WTC11 (cell line): ENCODE data around the gene LDLRAD2. TPM values are rescaled to one million over a fixed set of nuclear protein-coding genes. Genes with fewer than 3 reads are reported as not detected.

Experiments used
- ATAC-seq: fragments of 200-7000 bp; cut with Tn5 transposase; 2 replicates; pipeline ENCODE4 v1.10.0; 2021; ENCODE audit warnings: mild to moderate bottlenecking, moderate library complexity
- CTCF ChIA-PET: fragments of 300-600 bp; sonication (Branson Sonifier 250); formaldehyde crosslinking; loops from one replicate; lab custom pipeline; 2021; ENCODE audit warnings: antibody characterized with exemption; lab: Charles Lee
- POLR2A ChIA-PET: fragments of 350-600 bp; sonication (Branson Sonifier 250); formaldehyde crosslinking; loops from one replicate; lab custom pipeline; 2021; ENCODE audit warnings: antibody characterized with exemption; lab: Charles Lee
- DNase-seq: peaks from one replicate; pipeline ENCODE4 v3.0.0; 2021; ENCODE audit warnings: low spot score
- H3K27ac Mint-ChIP-seq: 2 replicates; pipeline ENCODE4 v1.8.0; 2021; ENCODE audit warnings: mixed read lengths
- H3K27me3 Mint-ChIP-seq: 2 replicates; pipeline ENCODE4 v1.8.0; 2021; ENCODE audit warnings: low read depth, mild to moderate bottlenecking, moderate library complexity, mixed read lengths
- H3K36me3 Mint-ChIP-seq: 2 replicates; pipeline ENCODE4 v1.8.0; 2021; ENCODE audit warnings: mixed read lengths
- H3K4me1 Mint-ChIP-seq: 2 replicates; pipeline ENCODE4 v1.8.0; 2022; ENCODE audit warnings: mixed read lengths
- H3K4me3 Mint-ChIP-seq: 2 replicates; pipeline ENCODE4 v1.8.0; 2021; ENCODE audit warnings: mild to moderate bottlenecking, moderate library complexity, mixed read lengths
- H3K9me3 Mint-ChIP-seq: 2 replicates; pipeline ENCODE4 v1.8.0; 2021; ENCODE audit warnings: mixed read lengths
- CDX4 ChIP-seq: fragments of 250-450 bp; sonication (Bioruptor Pico); IDR thresholded peaks from 2 replicates; pipeline ENCODE4 v1.9.0; 2021; ENCODE audit warnings: moderate library complexity, mild to moderate bottlenecking, inconsistent platforms, borderline replicate concordance
- CTCF ChIP-seq: fragments of 200-600 bp; IDR thresholded peaks from 2 replicates; pipeline ENCODE4 v1.8.0; 2022; ENCODE audit warnings: antibody characterized with exemption
- EMX1 ChIP-seq: fragments of 250-450 bp; sonication (Bioruptor Pico); IDR thresholded peaks from 2 replicates; pipeline ENCODE4 v1.8.0; 2021; ENCODE audit warnings: mild to moderate bottlenecking
- IRF2 ChIP-seq: sonication (generic); formaldehyde crosslinking; IDR thresholded peaks from 2 replicates; pipeline ENCODE4 v1.8.0; 2022; ENCODE audit warnings: low read depth, missing genetic modification reagents, borderline replicate concordance
- MYBL2 ChIP-seq: sonication (generic); formaldehyde crosslinking; IDR thresholded peaks from 2 replicates; pipeline ENCODE4 v1.8.1; 2023; ENCODE audit warnings: mild to moderate bottlenecking, moderate library complexity, missing genetic modification reagents
- NR1H2 ChIP-seq: sonication (generic); formaldehyde crosslinking; IDR thresholded peaks from 2 replicates; pipeline ENCODE4 v1.9.0; 2021; ENCODE audit warnings: mild to moderate bottlenecking, moderate library complexity, missing genetic modification reagents
- PRRX2 ChIP-seq: fragments of 250-450 bp; sonication (Bioruptor Pico); IDR thresholded peaks from 2 replicates; pipeline ENCODE4 v1.8.0; 2021; ENCODE audit warnings: mild to moderate bottlenecking
- SMAD4 ChIP-seq: sonication (generic); formaldehyde crosslinking; IDR thresholded peaks from 2 replicates; pipeline ENCODE4 v1.8.0; 2022; ENCODE audit warnings: mild to moderate bottlenecking, missing genetic modification reagents
- SOX15 ChIP-seq: fragments of 250-450 bp; sonication (Bioruptor Pico); IDR thresholded peaks from 2 replicates; pipeline ENCODE4 v1.9.0; 2021; ENCODE audit warnings: mild to moderate bottlenecking
- TCF7 ChIP-seq: sonication (generic); formaldehyde crosslinking; IDR thresholded peaks from 2 replicates; pipeline ENCODE4 v1.8.0; 2022; ENCODE audit warnings: mild to moderate bottlenecking, low read depth, missing genetic modification reagents, moderate library complexity
- TEAD4 ChIP-seq: sonication (generic); formaldehyde crosslinking; IDR thresholded peaks from 2 replicates; pipeline ENCODE4 v1.8.0; 2022; ENCODE audit warnings: mild to moderate bottlenecking, missing genetic modification reagents
- ZMAT4 ChIP-seq: fragments of 250-450 bp; sonication (Bioruptor Pico); IDR thresholded peaks from 2 replicates; pipeline ENCODE4 v1.9.0; 2021; ENCODE audit warnings: mild to moderate bottlenecking
- ZNF396 ChIP-seq: fragments of 250-450 bp; sonication (Bioruptor Pico); IDR thresholded peaks from 2 replicates; pipeline ENCODE4 v1.8.0; 2021; ENCODE audit warnings: mild to moderate bottlenecking, moderate library complexity, borderline replicate concordance
- total RNA-seq: library from RNA; stranded (reverse); gene quantifications from 3 replicates; pipeline ENCODE4 v1.2.3, GENCODE V29; 2021
- TF ChIP-seq, protein P1 (sequence below): sonication (generic); formaldehyde crosslinking; IDR thresholded peaks from 2 replicates; pipeline ENCODE4 v1.8.1; 2022; ENCODE audit warnings: mild to moderate bottlenecking, missing genetic modification reagents, moderate library complexity, borderline replicate concordance
- TF ChIP-seq, protein P2 (sequence below): sonication (generic); formaldehyde crosslinking; conservative IDR thresholded peaks from 2 replicates; pipeline ENCODE4 v1.8.1; 2023; ENCODE audit warnings: mild to moderate bottlenecking, low read depth, missing genetic modification reagents, moderate library complexity
- TF ChIP-seq, protein P3 (sequence below): fragments of 250-450 bp; sonication (Bioruptor Pico); IDR thresholded peaks from 2 replicates; pipeline ENCODE4 v2.1.2; 2022; ENCODE audit warnings: mild to moderate bottlenecking, moderate library complexity

The LDLRAD2 gene
- total RNA-seq, 1 experiment from 2014 or later, result 0.63 TPM

GRCh38 chr1:21843996-21844395 is 31.9 kb downstream of the LDLRAD2 start (continued):
- TF ChIP-seq ZNF396 (no peak), NR1H2 (no peak), IRF2 (CRISPR knock-in tag) (no peak), SMAD4 (CRISPR knock-in tag) (no peak), TCF7 (CRISPR knock-in tag) (no peak), EMX1 (CRISPR knock-in tag) (no peak), TEAD4 (CRISPR knock-in tag) (no peak)
- TF ChIP-seq, protein P1, sequence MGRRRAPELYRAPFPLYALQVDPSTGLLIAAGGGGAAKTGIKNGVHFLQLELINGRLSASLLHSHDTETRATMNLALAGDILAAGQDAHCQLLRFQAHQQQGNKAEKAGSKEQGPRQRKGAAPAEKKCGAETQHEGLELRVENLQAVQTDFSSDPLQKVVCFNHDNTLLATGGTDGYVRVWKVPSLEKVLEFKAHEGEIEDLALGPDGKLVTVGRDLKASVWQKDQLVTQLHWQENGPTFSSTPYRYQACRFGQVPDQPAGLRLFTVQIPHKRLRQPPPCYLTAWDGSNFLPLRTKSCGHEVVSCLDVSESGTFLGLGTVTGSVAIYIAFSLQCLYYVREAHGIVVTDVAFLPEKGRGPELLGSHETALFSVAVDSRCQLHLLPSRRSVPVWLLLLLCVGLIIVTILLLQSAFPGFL (CRISPR knock-in tag), result no peak

DNA sequence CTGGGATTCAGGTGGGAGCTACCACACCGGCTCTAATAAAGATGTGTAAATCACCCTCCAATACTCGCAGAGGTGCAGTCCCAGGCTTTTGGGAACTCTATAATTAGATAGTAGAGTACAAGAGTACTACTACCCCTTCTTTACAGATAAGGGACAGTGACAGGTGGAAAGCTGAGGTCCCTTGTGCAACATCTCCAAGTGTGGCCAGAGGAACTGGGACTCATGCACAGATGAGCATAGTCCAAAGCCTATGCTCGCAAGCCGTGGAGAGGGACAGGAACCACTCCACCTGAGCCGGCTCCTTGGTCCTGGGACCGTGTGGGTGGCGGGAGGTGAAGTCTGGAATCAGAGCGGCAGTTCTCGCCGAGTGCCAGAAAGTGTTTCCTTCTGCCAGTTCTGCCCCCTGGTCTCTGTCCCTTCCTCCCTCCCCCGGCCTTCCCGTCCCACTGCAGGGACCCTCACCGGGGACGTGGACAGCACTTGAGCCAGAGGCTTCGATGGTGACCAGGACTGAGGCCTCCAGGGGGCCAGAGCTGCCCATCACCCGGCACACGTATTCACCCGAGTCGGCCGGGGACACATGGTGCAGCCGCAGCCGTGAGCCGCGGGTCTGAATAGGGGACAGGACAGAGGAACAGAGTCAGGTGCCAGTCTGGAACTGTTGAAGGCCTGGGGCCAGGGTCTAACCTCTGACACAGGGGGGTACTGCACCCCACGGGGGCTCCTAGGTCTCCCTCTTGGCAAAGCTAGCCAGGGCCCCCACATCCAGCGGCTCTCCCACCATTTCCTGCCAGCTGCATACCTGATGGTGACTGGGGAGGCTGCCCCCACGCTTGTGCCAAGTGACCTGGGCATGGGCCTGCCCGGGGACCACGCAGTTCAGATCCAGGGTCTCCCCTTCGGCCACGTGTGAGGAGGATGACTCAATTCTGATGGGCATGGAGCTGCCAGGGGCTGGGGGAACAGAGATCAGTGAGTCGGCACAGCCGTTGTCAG is 33.9 kb downstream of the LDLRAD2 start:
- ATAC-seq (no peak), DNase-seq (no peak)
- H3K27me3 Mint-ChIP-seq, result no peaks in the 10 kb centered on the region
- ChIA-PET CTCF (no interaction called here), POLR2A (no interaction called here)
- H3K9me3 Mint-ChIP-seq, result no peaks in the 10 kb centered on the region
- H3K4me3 Mint-ChIP-seq, result no peak overlapping the region
- TF ChIP-seq ZMAT4 (CRISPR knock-in tag), result no peak
- H3K36me3 Mint-ChIP-seq, result peaks cover 26% of the 10 kb centered on the region
- no peak overlapping the region for H3K27ac Mint-ChIP-seq
- H3K4me1 Mint-ChIP-seq, result no peaks in the 10 kb centered on the region

- Mint-ChIP-seq H3K36me3 (peaks cover 31% of the 10 kb centered on the region), H3K27me3 (no peaks in the 10 kb centered on the region), H3K4me1 (no peaks in the 10 kb centered on the region), H3K4me3 (no peak overlapping the region), H3K27ac (no peak overlapping the region), H3K9me3 (no peaks in the 10 kb centered on the region)
- TF ChIP-seq CDX4 (CRISPR knock-in tag) (no peak), MYBL2 (no peak), PRRX2 (CRISPR knock-in tag) (no peak), CTCF (no peak), SOX15 (no peak)
- TF ChIP-seq, protein P2, sequence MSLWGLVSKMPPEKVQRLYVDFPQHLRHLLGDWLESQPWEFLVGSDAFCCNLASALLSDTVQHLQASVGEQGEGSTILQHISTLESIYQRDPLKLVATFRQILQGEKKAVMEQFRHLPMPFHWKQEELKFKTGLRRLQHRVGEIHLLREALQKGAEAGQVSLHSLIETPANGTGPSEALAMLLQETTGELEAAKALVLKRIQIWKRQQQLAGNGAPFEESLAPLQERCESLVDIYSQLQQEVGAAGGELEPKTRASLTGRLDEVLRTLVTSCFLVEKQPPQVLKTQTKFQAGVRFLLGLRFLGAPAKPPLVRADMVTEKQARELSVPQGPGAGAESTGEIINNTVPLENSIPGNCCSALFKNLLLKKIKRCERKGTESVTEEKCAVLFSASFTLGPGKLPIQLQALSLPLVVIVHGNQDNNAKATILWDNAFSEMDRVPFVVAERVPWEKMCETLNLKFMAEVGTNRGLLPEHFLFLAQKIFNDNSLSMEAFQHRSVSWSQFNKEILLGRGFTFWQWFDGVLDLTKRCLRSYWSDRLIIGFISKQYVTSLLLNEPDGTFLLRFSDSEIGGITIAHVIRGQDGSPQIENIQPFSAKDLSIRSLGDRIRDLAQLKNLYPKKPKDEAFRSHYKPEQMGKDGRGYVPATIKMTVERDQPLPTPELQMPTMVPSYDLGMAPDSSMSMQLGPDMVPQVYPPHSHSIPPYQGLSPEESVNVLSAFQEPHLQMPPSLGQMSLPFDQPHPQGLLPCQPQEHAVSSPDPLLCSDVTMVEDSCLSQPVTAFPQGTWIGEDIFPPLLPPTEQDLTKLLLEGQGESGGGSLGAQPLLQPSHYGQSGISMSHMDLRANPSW (CRISPR knock-in tag), result no peak
- TF ChIP-seq, protein P3, sequence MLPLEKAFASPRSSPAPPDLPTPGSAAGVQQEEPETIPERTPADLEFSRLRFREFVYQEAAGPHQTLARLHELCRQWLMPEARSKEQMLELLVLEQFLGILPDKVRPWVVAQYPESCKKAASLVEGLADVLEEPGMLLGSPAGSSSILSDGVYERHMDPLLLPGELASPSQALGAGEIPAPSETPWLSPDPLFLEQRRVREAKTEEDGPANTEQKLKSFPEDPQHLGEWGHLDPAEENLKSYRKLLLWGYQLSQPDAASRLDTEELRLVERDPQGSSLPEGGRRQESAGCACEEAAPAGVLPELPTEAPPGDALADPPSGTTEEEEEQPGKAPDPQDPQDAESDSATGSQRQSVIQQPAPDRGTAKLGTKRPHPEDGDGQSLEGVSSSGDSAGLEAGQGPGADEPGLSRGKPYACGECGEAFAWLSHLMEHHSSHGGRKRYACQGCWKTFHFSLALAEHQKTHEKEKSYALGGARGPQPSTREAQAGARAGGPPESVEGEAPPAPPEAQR, result no peak
- TF ChIP-seq, protein P1 (CRISPR knock-in tag), result no peak
- ChIA-PET POLR2A (no interaction called here), CTCF (no interaction called here)
- no peak for ATAC-seq
- DNase-seq, result no peak
Measured at GRCh38 chr1:21847223-21848205, 35.4 kb downstream of the LDLRAD2 start.
